ENCODE data around the gene SUFU. TPM values are rescaled to one million over a fixed set of nuclear protein-coding genes. Genes with fewer than 3 reads are reported as not detected.

SUFU gene
- total RNA-seq, 4 donors from 2014 or later, result 3.7 to 10.1 (median 7.1) TPM

GRCh38 chr10:102642736-102643335 is 139.1 kb downstream of the SUFU start:
- ATAC-seq (ENCODE audit: low FRiP score), result no peak
- DNase-seq (ENCODE audit: low spot score), result no peak
- TF ChIP-seq, protein P1, sequence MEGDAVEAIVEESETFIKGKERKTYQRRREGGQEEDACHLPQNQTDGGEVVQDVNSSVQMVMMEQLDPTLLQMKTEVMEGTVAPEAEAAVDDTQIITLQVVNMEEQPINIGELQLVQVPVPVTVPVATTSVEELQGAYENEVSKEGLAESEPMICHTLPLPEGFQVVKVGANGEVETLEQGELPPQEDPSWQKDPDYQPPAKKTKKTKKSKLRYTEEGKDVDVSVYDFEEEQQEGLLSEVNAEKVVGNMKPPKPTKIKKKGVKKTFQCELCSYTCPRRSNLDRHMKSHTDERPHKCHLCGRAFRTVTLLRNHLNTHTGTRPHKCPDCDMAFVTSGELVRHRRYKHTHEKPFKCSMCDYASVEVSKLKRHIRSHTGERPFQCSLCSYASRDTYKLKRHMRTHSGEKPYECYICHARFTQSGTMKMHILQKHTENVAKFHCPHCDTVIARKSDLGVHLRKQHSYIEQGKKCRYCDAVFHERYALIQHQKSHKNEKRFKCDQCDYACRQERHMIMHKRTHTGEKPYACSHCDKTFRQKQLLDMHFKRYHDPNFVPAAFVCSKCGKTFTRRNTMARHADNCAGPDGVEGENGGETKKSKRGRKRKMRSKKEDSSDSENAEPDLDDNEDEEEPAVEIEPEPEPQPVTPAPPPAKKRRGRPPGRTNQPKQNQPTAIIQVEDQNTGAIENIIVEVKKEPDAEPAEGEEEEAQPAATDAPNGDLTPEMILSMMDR (IDR thresholded peaks at IDR 0.05), result no peak

DNA sequence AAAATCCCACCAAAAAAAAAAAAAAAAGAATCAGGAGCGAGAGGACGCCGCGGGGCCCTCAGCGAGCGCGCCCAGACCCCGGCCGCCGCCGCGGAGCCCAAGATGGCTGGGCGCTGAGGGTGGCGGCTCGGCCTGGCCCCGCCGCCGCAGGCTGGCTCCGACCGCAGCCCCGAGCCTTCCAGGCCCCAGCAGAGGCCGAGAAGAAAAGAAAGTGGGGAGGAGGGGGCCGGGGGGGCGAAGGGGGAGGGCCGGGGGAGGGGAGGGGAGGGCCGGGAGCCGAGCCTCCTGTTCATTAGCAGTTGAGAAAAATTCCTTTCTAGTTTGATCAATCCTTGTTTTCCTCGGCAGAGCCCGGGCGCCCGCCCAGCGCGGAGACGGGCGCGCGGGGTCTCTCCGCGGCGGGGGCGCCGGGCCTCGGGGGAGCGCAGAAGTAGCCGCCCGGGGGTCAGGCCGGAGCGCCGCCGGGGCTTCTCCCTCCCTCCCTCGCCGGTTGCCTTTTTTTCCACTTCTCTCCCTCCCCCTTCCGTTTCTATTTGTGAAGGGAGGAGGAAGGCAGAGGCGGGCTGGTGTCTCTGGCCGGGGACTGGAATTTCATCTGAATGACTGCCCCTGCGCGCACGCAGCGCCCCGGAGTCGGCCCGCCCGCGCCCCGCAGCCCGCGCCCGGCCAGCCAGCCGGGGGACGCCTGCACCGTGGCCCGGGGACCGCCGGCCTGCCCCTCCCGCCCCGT is 139.7 kb downstream of the SUFU start:
- peak; percentile 2 for ATAC-seq (ENCODE audit: low FRiP score)
- TF ChIP-seq, protein P1 (IDR thresholded peaks at IDR 0.05), result no peak
- no peak for DNase-seq (ENCODE audit: low spot score)

DNA sequence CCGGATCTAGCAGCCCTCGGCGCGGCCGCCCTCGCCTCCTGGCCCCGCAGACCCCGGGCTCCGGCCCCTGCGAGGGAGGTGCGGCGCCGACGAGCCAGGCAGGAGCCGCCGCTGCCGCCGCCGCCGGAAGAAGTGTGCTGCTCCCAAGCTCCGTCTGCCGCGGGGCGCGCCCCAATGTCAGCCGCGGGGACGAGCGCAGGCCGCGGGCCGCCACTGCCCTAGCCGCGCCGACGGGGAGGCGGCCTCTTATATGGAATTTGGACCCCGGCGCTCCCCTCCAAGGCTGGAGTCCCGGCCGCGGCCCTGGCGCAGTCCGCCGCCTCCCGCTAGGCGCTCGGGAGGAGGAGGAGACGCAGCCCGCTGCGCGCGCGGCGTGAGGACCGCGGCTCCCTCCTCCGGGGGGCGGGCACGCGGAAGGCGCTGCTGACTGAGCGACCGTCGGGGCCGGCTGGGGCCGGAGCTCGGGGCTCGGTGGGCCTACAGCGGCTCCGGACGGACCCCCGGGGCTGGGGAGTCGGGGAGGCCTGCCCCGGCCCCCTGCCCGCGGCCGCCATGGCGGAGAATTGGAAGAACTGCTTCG is 140.4 kb downstream of the SUFU start, which contains the start of gene TRIM8:
TRIM8 (plus strand) TSS at position 414 of the 580 bp plus-strand sequence; CDS start at position 553, 139 bp downstream.
- TF ChIP-seq, protein P1 (IDR thresholded peaks at IDR 0.05), result no peak
- DNase-seq (ENCODE audit: low spot score) (no peak), ATAC-seq (ENCODE audit: low FRiP score) (no peak)

DNA sequence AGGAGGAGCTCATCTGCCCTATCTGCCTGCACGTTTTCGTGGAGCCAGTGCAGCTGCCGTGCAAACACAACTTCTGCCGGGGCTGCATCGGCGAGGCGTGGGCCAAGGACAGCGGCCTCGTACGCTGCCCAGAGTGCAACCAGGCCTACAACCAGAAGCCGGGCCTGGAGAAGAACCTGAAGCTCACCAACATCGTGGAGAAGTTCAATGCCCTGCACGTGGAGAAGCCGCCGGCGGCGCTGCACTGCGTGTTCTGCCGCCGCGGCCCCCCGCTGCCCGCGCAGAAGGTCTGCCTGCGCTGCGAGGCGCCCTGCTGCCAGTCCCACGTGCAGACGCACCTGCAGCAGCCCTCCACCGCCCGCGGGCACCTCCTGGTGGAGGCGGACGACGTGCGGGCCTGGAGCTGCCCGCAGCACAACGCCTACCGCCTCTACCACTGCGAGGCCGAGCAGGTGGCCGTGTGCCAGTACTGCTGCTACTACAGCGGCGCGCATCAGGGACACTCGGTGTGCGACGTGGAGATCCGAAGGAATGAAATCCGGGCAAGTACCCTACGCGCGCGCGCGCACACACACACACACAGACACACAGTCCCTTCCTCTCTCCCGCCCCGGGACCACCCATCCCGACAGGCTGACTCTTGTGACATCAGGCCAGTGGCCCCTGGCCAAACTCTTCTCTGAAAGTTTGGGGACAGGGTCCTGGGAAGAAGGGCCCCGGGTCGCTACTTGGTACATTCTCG is 141.0 kb downstream of the SUFU start:
- DNase-seq (ENCODE audit: low spot score), result peak; percentile 48
- TF ChIP-seq, protein P1 (IDR thresholded peaks at IDR 0.05), result peak in 1 of 3 donors; percentile 21
- ATAC-seq (ENCODE audit: low FRiP score), result peak; percentile 12

DNA sequence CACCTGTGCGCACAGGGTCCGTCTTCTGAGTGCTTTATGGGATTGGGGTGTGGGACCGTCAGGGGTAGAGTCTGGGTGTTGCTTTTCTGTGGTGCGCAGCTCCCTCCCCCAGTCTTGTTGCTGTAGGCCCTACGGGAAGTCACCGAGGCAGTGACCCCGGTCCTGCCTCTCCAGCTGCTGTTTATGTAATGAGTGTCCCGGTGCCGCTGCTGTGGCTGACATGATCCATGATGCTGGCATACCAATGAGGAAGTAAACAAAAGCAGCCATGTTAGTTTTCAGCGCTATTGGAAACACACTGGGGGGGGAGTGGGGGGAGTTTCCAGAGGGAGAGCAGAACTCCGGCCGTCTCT is 141.6 kb downstream of the SUFU start:
- ATAC-seq (ENCODE audit: low FRiP score) (peak; percentile 0), DNase-seq (ENCODE audit: low spot score) (peak; percentile 54)
- TF ChIP-seq, protein P1 (IDR thresholded peaks at IDR 0.05), result no peak

DNA sequence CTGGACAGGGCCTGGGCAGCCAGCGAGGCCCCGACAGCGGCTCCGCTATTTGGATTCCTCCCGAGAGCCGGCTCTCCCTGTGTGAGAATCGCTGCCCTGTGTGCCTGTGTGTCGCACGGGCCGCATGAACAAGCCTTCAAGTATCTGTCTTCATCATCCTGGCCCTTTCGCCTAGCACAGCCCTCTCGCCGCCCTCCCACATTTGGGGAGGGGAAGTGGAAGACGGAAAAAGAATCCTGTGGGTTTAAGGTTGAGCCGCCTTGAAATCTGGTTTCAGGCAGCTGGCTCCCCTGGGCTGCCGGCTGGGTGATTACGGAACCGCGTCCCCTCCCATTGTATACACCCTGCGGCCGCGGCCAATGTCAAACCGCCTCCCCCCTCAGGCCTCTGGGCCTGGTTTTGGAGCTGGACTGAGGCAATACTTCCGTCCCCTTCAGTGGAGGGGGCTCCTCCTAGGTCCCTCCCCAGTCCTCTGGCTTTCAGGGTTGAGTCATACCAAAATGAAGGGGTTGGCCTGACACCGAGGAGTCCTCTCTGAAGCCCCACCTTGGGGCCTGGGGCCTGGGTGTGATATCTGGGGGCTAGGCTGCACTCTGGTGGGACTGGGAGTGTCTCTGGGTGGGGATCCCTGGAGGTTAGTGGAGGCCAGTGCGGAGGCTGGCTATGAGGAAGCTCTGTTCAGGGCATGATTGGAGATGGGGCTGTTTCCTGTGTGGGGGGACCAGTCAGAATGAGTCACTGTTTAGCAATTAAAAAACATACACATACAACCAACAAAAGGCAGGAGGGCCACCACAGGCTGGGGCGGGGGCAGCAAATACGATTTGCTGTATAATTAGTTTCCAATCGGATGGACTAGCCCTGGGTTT is 142.2 kb downstream of the SUFU start:
- TF ChIP-seq, protein P1 (IDR thresholded peaks at IDR 0.05), result no peak
- DNase-seq (ENCODE audit: low spot score), result peak; percentile 52
- ATAC-seq (ENCODE audit: low FRiP score), result peak; percentile 62

Data from omental fat pad (tissue), 4 donors.